Left lung (tissue), 10 donors: Measurements from ENCODE around the gene C19orf12. TPM values are rescaled to one million over a fixed set of nuclear protein-coding genes. Genes with fewer than 3 reads are reported as not detected.

Experiments used
- ATAC-seq: fragments of 200-7000 bp; cut with Tn5 transposase; one replicate; pipeline ENCODE4 v1.9.1; 2020; ENCODE audit warnings: moderate library complexity
- DNase-seq, 4 donors: peaks; one replicate each; pipeline ENCODE4 v3.0.0-alpha.2; 2013 to 2020
- H3K27ac ChIP-seq, 2 donors: fragments of 200-600 bp; sonication (generic) in 1 of 2; one replicate each; pipeline versions ENCODE4 v1.5.0 to v1.8.0; 2020 to 2021
- H3K27me3 ChIP-seq, 2 donors: fragments of 200-600 bp; sonication (generic) in 1 of 2; one replicate each; pipeline versions ENCODE4 v1.5.0 to v1.8.0; 2020 to 2021
- H3K36me3 ChIP-seq, 2 donors: fragments of 200-600 bp; sonication (generic) in 1 of 2; one replicate each; pipeline versions ENCODE4 v1.5.0 to v1.8.0; 2020 to 2021
- H3K4me1 ChIP-seq, 2 donors: fragments of 200-600 bp; one replicate each; pipeline ENCODE4 v1.8.0; 2021
- H3K4me3 ChIP-seq, 2 donors: fragments of 200-600 bp; sonication (generic) in 1 of 2; one replicate each; pipeline versions ENCODE4 v1.5.0 to v1.8.0; 2020 to 2021; ENCODE audit warnings: mild to moderate bottlenecking in 1 of 2
- H3K9me3 ChIP-seq, 2 donors: fragments of 200-600 bp; sonication (generic) in 1 of 2; one replicate each; pipeline versions ENCODE4 v1.5.0 to v1.8.0; 2020 to 2021
- intact Hi-C, 2 donors: fragments of 100-400 bp; cut with DNase I; formaldehyde crosslinking; loops; one replicate each; pipeline versions ENCODE4 v1.11.2 to v1.14.2; 2022
- polyA plus RNA-seq, 6 donors: library from polyadenylated mRNA; unstranded; fragments of 120-200 nt; gene quantifications; one replicate each; pipeline ENCODE4 v1.2.1, GENCODE V29; 2013; ENCODE audit not compliant: insufficient read length in 6 of 6
- total RNA-seq, 2 donors: library from RNA; stranded (reverse); fragmentation: NEBNext Ultra II Directional; extraction: Animal tissue kit (Norgen Biotek cat#: 25700); gene quantifications; one replicate each; pipeline ENCODE4 v1.2.1, GENCODE V29; 2021
- TF ChIP-seq, protein P1 (sequence below), 2 donors: fragments of 200-600 bp; sonication (generic) in 1 of 2; IDR thresholded peaks; one replicate each; pipeline versions ENCODE4 v1.5.0 to v1.8.0; 2021; ENCODE audit warnings: antibody characterized with exemption in 2 of 2
- donor health status: DM: no; HTN: yes; CAD: no.
- donor health status: DM: no; HTN: no; CAD: no.

The C19orf12 gene
- total and polyA plus RNA-seq, 8 donors: 18.6 to 25.6 (median 21.7) TPM

DNA sequence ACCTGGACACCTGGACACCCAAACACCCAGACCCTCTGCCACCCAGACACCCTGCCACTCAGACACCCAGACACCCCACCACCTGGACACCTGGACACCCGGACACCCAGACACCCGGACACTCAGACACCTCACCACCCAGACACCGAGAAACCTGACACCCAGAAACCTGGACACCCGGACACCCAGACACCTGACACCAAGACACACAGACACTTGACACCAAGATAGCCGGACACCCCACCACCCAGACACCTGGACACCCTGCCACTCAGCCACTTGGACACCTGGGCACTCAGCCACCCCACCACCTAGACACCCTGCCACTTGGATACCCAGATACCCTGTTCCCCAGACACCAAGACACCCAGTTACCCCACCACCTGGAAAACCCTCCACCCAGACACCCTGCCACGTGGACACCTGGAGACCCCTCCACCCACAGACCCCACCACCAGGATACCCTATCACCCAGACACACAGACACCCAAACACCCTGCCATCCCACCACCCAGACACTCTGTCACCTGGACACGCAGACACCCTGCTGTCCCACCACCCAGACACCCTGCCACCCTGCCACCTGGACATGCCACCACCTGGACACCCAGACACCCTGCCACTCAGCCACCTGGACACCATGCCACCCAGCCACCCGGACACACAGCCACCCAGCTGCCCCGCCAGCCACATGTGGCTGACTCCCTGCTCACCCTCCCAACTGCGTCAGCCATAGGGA lies 17.4 kb downstream of the C19orf12 start:
- no peaks in the 10 kb centered on the region for H3K27me3 ChIP-seq
- DNase-seq (peak in 2 of 4 donors; percentile 27 to 67), ATAC-seq (no peak)
- H3K4me3 ChIP-seq: no peak overlapping the region
- H3K27ac ChIP-seq: no peak overlapping the region
- no peaks in the 10 kb centered on the region for H3K9me3 ChIP-seq
- no peaks in the 10 kb centered on the region for H3K4me1 ChIP-seq
- peaks cover 0 to 17% of the 10 kb centered on the region in 2 donors for H3K36me3 ChIP-seq
- TF ChIP-seq, protein P1, sequence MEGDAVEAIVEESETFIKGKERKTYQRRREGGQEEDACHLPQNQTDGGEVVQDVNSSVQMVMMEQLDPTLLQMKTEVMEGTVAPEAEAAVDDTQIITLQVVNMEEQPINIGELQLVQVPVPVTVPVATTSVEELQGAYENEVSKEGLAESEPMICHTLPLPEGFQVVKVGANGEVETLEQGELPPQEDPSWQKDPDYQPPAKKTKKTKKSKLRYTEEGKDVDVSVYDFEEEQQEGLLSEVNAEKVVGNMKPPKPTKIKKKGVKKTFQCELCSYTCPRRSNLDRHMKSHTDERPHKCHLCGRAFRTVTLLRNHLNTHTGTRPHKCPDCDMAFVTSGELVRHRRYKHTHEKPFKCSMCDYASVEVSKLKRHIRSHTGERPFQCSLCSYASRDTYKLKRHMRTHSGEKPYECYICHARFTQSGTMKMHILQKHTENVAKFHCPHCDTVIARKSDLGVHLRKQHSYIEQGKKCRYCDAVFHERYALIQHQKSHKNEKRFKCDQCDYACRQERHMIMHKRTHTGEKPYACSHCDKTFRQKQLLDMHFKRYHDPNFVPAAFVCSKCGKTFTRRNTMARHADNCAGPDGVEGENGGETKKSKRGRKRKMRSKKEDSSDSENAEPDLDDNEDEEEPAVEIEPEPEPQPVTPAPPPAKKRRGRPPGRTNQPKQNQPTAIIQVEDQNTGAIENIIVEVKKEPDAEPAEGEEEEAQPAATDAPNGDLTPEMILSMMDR (IDR thresholded peaks at IDR 0.05): no peak
- intact Hi-C loops: no loop called here

DNA sequence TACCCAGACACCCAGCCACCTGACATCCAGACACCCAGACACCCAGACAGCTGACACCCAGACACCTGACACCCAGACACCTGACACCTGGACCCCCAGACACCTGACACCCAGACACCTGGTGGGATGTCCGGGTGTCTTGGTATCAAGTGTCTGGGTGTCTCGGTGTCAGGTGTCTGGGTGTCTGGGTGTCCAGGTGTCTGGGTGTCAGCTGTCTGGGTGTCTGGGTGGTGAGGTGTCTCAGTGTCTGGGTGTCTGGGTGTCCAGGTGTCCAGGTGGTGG lies 18.6 kb downstream of the C19orf12 start:
- Histone ChIP-seq H3K4me1 (no peaks in the 10 kb centered on the region), H3K9me3 (no peaks in the 10 kb centered on the region), H3K27ac (no peak overlapping the region), H3K27me3 (no peaks in the 10 kb centered on the region), H3K36me3 (peaks cover 0 to 5% of the 10 kb centered on the region in 2 donors), H3K4me3 (no peak overlapping the region)
- no peak for DNase-seq
- intact Hi-C loops: no loop called here
- ATAC-seq: no peak
- TF ChIP-seq, protein P1 (IDR thresholded peaks at IDR 0.05): no peak

DNA sequence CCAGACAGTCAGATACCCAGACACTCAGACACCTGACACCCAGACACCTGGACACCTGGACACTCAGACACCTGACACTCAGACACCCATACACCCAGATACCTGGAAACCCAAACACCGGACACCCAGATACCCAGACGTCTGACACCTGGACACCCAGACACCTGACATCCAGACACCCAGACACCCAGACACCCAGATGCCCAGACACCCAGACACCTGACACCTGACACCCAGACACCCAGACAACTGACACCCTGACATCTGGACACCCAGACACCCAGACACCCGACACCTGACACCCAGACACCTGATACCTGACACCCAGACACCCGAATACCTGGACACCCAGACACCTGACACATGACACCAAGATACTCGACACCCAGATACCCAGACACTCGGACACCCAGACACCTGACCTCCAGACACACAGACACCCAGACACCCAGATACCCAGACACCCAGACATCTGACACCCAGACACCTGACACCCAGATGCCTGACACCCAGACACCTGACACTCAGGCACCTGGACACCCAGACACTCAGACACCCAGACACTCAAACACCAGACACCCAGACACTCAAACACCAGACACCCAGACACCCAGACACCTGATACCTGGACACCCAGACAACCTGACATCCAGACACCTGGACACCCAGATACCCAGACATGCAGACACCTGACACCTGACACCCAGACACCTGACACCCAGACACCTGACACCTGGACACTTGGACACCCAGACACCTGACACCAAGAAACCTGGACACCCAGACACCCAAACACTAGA lies 19.1 kb downstream of the C19orf12 start:
- ATAC-seq (no peak), DNase-seq (no peak)
- no peak overlapping the region for H3K27ac ChIP-seq
- no peaks in the 10 kb centered on the region for H3K27me3 ChIP-seq
- TF ChIP-seq, protein P1 (IDR thresholded peaks at IDR 0.05): no peak
- intact Hi-C loops: no loop called here
- H3K4me3 ChIP-seq: no peak overlapping the region
- no peaks in the 10 kb centered on the region for H3K4me1 ChIP-seq
- no peaks in the 10 kb centered on the region for H3K36me3 ChIP-seq
- H3K9me3 ChIP-seq: peaks cover 0 to under 1% of the 10 kb centered on the region in 2 donors

DNA sequence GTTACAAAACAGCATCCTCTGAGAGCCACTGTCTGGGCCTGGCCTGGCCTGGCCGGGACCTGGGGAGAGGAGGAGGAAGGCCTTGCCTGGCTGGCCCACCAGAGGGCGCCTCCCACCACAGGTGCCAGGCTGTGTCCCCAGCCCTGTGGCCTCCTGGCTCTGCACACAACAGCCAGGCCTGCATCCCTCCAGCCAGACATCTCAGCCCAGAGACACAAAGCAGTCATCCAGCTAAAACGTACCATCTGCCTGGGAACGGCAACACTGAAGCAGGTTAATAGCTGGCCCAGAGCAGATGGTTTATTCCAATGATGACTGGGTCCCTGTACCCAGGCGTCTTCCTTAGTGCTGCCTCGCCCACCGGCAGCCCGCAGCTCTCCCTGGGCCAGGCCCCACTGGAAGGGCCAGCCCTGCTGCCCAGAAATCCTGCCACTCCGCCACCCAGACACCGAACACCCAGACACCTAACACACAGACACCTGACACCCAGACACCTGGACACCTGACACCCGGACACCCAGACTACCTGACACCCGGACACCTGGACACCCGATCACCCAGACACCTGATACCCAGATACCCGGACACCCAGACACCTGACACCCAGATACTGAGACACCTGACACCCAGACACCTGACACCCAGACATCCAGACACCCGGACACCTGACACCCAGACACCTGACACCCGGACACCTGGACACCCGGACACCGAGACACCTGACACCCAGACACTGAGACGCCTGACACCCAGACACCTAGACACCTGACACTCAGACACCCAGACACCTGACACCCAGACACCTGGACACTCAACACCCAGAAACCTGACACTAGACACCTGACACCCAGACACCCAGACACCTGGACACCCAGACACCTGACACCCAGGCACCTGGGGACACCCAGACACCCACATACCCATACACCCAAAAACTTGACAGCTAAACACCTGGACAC lies 20.1 kb downstream of the C19orf12 start:
- intact Hi-C loops: no loop called here
- H3K36me3 ChIP-seq: no peaks in the 10 kb centered on the region
- TF ChIP-seq, protein P1 (IDR thresholded peaks at IDR 0.05): peak; percentile 76 to 84
- H3K27me3 ChIP-seq: no peaks in the 10 kb centered on the region
- H3K4me3 ChIP-seq: no peak overlapping the region
- H3K4me1 ChIP-seq: no peaks in the 10 kb centered on the region
- DNase-seq: peak in 3 of 4 donors; percentile 68 to 93 (median 73)
- ATAC-seq: peak; percentile 99
- H3K9me3 ChIP-seq: peaks cover 0 to 9% of the 10 kb centered on the region in 2 donors
- H3K27ac ChIP-seq: no peak overlapping the region
